K562 (cell line): Measurements from ENCODE around the gene CSNK1D. TPM values are rescaled to one million over a fixed set of nuclear protein-coding genes. Genes with fewer than 3 reads are reported as not detected.
A peak's percentile ranks its signal among the peaks of the same experiment; 100 is the strongest.

Experiments used
- ATAC-seq: fragments of 200-7000 bp; cut with Tn5 transposase; 3 replicates; pipeline ENCODE4 v1.9.1; 2020; ENCODE audit warnings: moderate library complexity
- BruUV-seq: library from RNA; stranded (reverse); fragments of 400-500 nt; replicated peaks from 2 replicates; lab custom pipeline; 2021; lab: Mats Ljungman, UMichigan
- CTCF ChIA-PET: fragments of 300-600 bp; formaldehyde crosslinking; extraction: SDS; loops from one replicate; lab custom pipeline; 2021; ENCODE audit warnings: low intra/inter-chr PET ratio; lab: Yijun Ruan, JAX
- POLR2A ChIA-PET: fragments of 300-600, 350-650 bp; sonication (Branson Sonifier 250); formaldehyde crosslinking; extraction: SDS; loops from one replicate; lab custom pipeline; 2021; ENCODE audit warnings: antibody characterized with exemption, inconsistent platforms; lab: Yijun Ruan, JAX
- DNase-seq, 4 experiments: peaks; one replicate each; pipeline versions ENCODE4 v3.0.0 to v3.0.0-alpha.2; 2011 to 2018; ENCODE audit warnings: low spot score in 3 of 4, mixed read lengths in 3 of 4; ENCODE audit errors: extremely low read depth in 1 of 4
- FAIRE-seq: peaks from 2 replicates; lab custom pipeline; 2011; peaks lifted over from hg19 to GRCh38; lab: Jason Lieb, UNC
- H2AFZ ChIP-seq: 2 replicates; pipeline ENCODE4 v1.6.0; 2011; ENCODE audit warnings: low read depth, low read length, control low read depth, inconsistent platforms
- H3K27ac ChIP-seq: fragments of 200-600 bp; 3 replicates; pipeline ENCODE4 v1.8.0; 2011; ENCODE audit warnings: low read depth, mild to moderate bottlenecking, control low read depth, inconsistent platforms, low read length, moderate library complexity, mixed read lengths; ENCODE audit errors: extremely low read depth
- H3K27me3 ChIP-seq, 2 experiments: fragments of 300-600 bp in 1 of 2; 2 replicates in 1 of 2; 3 replicates in 1 of 2; pipeline versions ENCODE4 v1.6.0 to v1.8.0; 2011; ENCODE audit warnings: inconsistent platforms in 2 of 2, low read length in 2 of 2, mild to moderate bottlenecking in 1 of 2, mixed read lengths in 1 of 2, moderate library complexity in 1 of 2; ENCODE audit not compliant: control insufficient read depth in 2 of 2, insufficient read depth in 2 of 2
- H3K36me3 ChIP-seq: fragments of 300-600 bp; 3 replicates; pipeline ENCODE4 v1.8.0; 2011; ENCODE audit warnings: mild to moderate bottlenecking, low read length, inconsistent platforms; ENCODE audit not compliant: control insufficient read depth, insufficient read depth
- H3K4me1 ChIP-seq, 2 experiments: fragments of 200-600 bp in 1 of 2; replicated peaks in 1 of 2; 2 replicates in 1 of 2; 3 replicates in 1 of 2; pipeline versions ENCODE4 v1.5.1 to v1.8.0; 2011; ENCODE audit warnings: inconsistent platforms in 2 of 2, low read length in 2 of 2, mild to moderate bottlenecking in 1 of 2, mixed read lengths in 1 of 2, moderate library complexity in 1 of 2; ENCODE audit not compliant: control insufficient read depth in 2 of 2, insufficient read depth in 2 of 2
- H3K4me2 ChIP-seq: 2 replicates; pipeline ENCODE4 v1.6.1; 2011; ENCODE audit warnings: low read length, control low read depth, inconsistent platforms, mixed read lengths; ENCODE audit not compliant: insufficient read depth
- H3K4me3 ChIP-seq: fragments of 200-600 bp; sonication (generic), shearing (Covaris generic); 2 replicates; pipeline ENCODE4 v1.5.1; 2016; ENCODE audit warnings: control low read depth, inconsistent platforms
- H3K79me2 ChIP-seq: fragments of 200-600 bp; 3 replicates; pipeline ENCODE4 v1.8.0; 2011; ENCODE audit warnings: low read length, inconsistent platforms; ENCODE audit not compliant: control insufficient read depth, insufficient read depth
- H3K9ac ChIP-seq, 2 experiments: 2 replicates each; pipeline versions ENCODE4 v1.6.0 to v1.6.1; 2011; ENCODE audit warnings: low read depth in 2 of 2, low read length in 2 of 2, control low read depth in 1 of 2, inconsistent platforms in 1 of 2, mild to moderate bottlenecking in 1 of 2, mixed read lengths in 1 of 2; ENCODE audit not compliant: insufficient read depth in 1 of 2
- H3K9me1 ChIP-seq: one replicate; pipeline ENCODE4 v1.6.0; 2011; ENCODE audit warnings: inconsistent platforms, mild to moderate bottlenecking, low read length, moderate library complexity; ENCODE audit not compliant: control insufficient read depth, insufficient read depth
- H3K9me3 ChIP-seq: replicated peaks from 2 replicates; pipeline ENCODE4 v1.5.1; 2011; ENCODE audit warnings: low read depth, low read length, inconsistent platforms; ENCODE audit not compliant: control insufficient read depth, insufficient read depth
- H4K20me1 ChIP-seq: replicated peaks from 2 replicates; pipeline ENCODE4 v1.6.1; 2011; ENCODE audit warnings: low read length, inconsistent platforms, mixed read lengths; ENCODE audit not compliant: control insufficient read depth, insufficient read depth
- ESRRA ChIP-seq: fragments of 450-650 bp; IDR thresholded peaks from 2 replicates; pipeline ENCODE4 v1.6.1; 2014; ENCODE audit warnings: low read depth, mild to moderate bottlenecking, moderate library complexity, borderline replicate concordance
- L3MBTL2 ChIP-seq: fragments of 450-650 bp; IDR thresholded peaks from 2 replicates; pipeline ENCODE4 v1.6.1; 2016; ENCODE audit warnings: mild to moderate bottlenecking, moderate library complexity
- MEIS2 ChIP-seq: fragments of 450-650 bp; IDR thresholded peaks from 2 replicates; pipeline ENCODE4 v1.6.1; 2014; ENCODE audit warnings: mild to moderate bottlenecking; ENCODE audit not compliant: partially characterized antibody
- PCBP1 ChIP-seq: fragments of 200-400 bp; formaldehyde crosslinking; IDR thresholded peaks from 2 replicates; pipeline ENCODE4 v1.6.1; 2018; ENCODE audit warnings: mild to moderate bottlenecking, low read depth, low read length; ENCODE audit not compliant: poor library complexity, severe bottlenecking
- SMC3 ChIP-seq: conservative IDR thresholded peaks from 2 replicates; pipeline ENCODE4 v1.6.1; 2011; ENCODE audit warnings: low read depth, low read length, improper control_type of control experiment; ENCODE audit not compliant: insufficient read depth
- SPI1 ChIP-seq: IDR thresholded peaks from 2 replicates; pipeline ENCODE4 v1.6.1; 2011; ENCODE audit warnings: low read depth, low read length, control low read depth, borderline replicate concordance
- ZFP36 ChIP-seq: fragments of 150-350 bp; IDR thresholded peaks from 2 replicates; pipeline ENCODE4 v1.6.1; 2018; ENCODE audit warnings: low read length, low read depth; ENCODE audit not compliant: partially characterized antibody
- ZNF436 ChIP-seq: fragments of 250-450, 450-650 bp; sonication (Bioruptor Pico); formaldehyde crosslinking; IDR thresholded peaks from 2 replicates; pipeline ENCODE4 v1.7.0; 2020; ENCODE audit warnings: mild to moderate bottlenecking
- ZNF57 ChIP-seq: fragments of 450-650 bp; formaldehyde crosslinking; IDR thresholded peaks from 2 replicates; pipeline ENCODE4 v1.4.0; 2020; ENCODE audit warnings: mild to moderate bottlenecking, moderate library complexity
- WGBS: fragments of 100-300 bp; shearing (Covaris generic); methylation state at CpG from one replicate; pipeline ENCODE4 v1.1.6; 2016; ENCODE audit warnings: low coverage, mixed read lengths; ENCODE audit not compliant: insufficient coverage; ENCODE audit errors: missing lambda C conversion rate; 5-methylcytosine and 5-hydroxymethylcytosine counted together
- in situ Hi-C: fragments of 300-500 bp; cut with MboI; formaldehyde crosslinking; loops from 4 replicates; pipeline ENCODE4 v1.15.0; 2018; ENCODE audit warnings: inconsistent platforms, mixed read lengths
- intact Hi-C: fragments of 100-400 bp; cut with micrococcal nuclease; formaldehyde crosslinking; loops from 2 replicates; pipeline ENCODE4 v1.14.2; 2022
- polyA plus RNA-seq, 8 experiments: library from polyadenylated mRNA; depleted of rRNA in 4 of 8; stranded (reverse) in 5 of 8; unstranded in 3 of 8; fragments of >200 nt; fragmentation: Nextera tagmentation in 2 of 8; fragmentation: Illumina TruSeq in 1 of 8; extraction: Ambion mirVana in 2 of 8; extraction: Trizol in 1 of 8; gene quantifications; 2 replicates each; pipeline versions ENCODE4 v1.2.1 to v1.2.3, GENCODE V29; 2011 to 2014; ENCODE audit warnings: inconsistent platforms in 1 of 8, missing spikeins in 1 of 8
- total RNA-seq, 7 experiments: library from RNA; depleted of rRNA in 6 of 7; stranded (reverse); fragments of >200 nt in 6 of 7; fragmentation: Illumina TruSeq in 2 of 7; extraction: Trizol in 2 of 7; gene quantifications; 2 replicates each; pipeline versions ENCODE4 v1.2.1 to v1.2.3, GENCODE V29; 2011 to 2021; ENCODE audit warnings: low replicate concordance in 1 of 7
- TF ChIP-seq, protein P1 (sequence below), 2 experiments: IDR thresholded peaks; 2 replicates each; pipeline ENCODE4 v1.6.1; 2011; ENCODE audit warnings: borderline replicate concordance in 1 of 2, control low read depth in 1 of 2, low read depth in 1 of 2, low read length in 1 of 2, mild to moderate bottlenecking in 1 of 2, mixed read lengths in 1 of 2, moderate library complexity in 1 of 2; ENCODE audit not compliant: insufficient read depth in 1 of 2, insufficient read length in 1 of 2, poor library complexity in 1 of 2, severe bottlenecking in 1 of 2; ENCODE audit errors: extremely low read depth in 1 of 2
- TF ChIP-seq, protein P2 (sequence below): fragments of 200-800 bp; sonication (Bioruptor generic); IDR thresholded peaks from 2 replicates; pipeline ENCODE4 v1.6.1; 2017; ENCODE audit warnings: missing genetic modification characterization, missing compliant biosample characterization
- TF ChIP-seq, protein P3 (sequence below), 2 experiments: fragments of 450-650 bp; conservative IDR thresholded peaks; 2 replicates each; pipeline ENCODE4 v1.6.1; 2017; ENCODE audit warnings: mild to moderate bottlenecking in 2 of 2, moderate library complexity in 2 of 2

Gene CSNK1D
- total and polyA plus RNA-seq, 9 of the 15 experiments (the other 6 are each of a cell fraction or from before 2014, with no cell fraction given), result 6.5 to 133 (median 41.3) TPM

DNA sequence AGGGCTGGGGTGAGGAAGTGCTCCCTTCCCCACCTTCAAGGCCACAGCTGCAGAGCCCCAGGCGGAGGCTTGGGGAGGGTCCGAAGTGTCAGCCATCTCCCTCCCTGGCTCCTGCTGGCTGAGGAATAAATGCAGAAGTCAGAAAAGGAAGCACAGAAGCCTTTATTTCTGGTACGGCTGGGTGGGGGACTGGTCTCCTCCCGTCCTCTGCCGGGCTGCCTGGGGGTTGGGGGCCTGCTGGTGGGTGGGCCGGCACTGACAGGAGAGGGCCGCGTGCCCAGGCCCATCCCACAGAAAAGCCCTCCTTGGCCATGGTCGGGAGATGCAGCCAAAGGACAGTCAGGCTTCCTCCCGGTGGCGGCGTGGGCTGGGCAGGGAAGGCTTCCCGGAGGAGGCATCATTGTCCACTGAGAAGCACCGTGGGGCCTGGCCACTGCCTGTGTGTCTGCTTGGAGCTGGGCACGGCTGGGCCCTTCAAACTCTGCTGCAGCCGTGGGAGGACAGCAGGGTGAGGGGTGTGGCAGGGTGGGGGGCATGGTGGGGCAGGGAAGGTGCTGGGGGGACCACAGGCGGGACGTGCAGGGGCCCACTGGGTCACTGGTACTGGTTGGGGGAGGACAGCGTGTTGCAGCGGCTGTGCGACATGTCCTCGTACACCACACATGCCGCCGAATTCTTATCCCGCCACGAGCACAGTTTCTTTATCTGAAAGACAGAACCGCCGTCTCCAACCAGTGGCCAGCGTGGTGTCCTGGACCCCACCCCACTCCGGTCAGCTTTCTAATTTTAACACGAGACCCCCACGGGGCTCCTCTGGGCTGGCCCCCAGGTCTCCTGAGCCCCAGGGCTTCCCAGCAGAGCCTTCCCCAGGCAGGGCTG lies 41.5 kb upstream of the CSNK1D start:
- DNase-seq, result peak in 1 of 4 experiments; percentile 24
- H3K4me2 ChIP-seq, result no peak overlapping the region; the same call in 1 of the 2 replicates
- no peaks in the 10 kb centered on the region for H3K36me3 ChIP-seq
- H2AFZ ChIP-seq, result peak overlapping the region; percentile 84
- H3K79me2 ChIP-seq, result no peaks in the 10 kb centered on the region
- ChIA-PET POLR2A (interaction anchor here (0.6 kb wide), 1 partner anchor 12 kb away, joined by 3 read pairs; no protein-coding TSS in a partner anchor), CTCF (no interaction called here)
- H4K20me1 ChIP-seq, result no peaks in the 10 kb centered on the region
- FAIRE-seq, result no peak
- intact Hi-C loops (no loop called here), in situ Hi-C loops (no loop called here)
- H3K9ac ChIP-seq, result peak overlapping the region; percentile 39 to 69; a peak in 2 of 4 replicates
- peaks cover 2 to 75% of the 10 kb centered on the region in 2 experiments; a peak in 4 of 5 replicates for H3K4me1 ChIP-seq
- H3K9me1 ChIP-seq, result no peaks in the 10 kb centered on the region
- peak; percentile 29 for ATAC-seq
- H3K4me3 ChIP-seq, result no peak overlapping the region
- BruUV-seq, result no TSS peak
- no peak for TF ChIP-seq MEIS2
- TF ChIP-seq, protein P1, sequence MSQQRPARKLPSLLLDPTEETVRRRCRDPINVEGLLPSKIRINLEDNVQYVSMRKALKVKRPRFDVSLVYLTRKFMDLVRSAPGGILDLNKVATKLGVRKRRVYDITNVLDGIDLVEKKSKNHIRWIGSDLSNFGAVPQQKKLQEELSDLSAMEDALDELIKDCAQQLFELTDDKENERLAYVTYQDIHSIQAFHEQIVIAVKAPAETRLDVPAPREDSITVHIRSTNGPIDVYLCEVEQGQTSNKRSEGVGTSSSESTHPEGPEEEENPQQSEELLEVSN (IDR thresholded peaks at IDR 0.05; ENCODE audit: borderline replicate concordance in 1 of 2, extremely low read depth in 1 of 2, insufficient read depth in 1 of 2, insufficient read length in 1 of 2, low read depth in 1 of 2, low read length in 1 of 2, poor library complexity in 1 of 2, severe bottlenecking in 1 of 2), result peak; percentile 39 to 53
- no peak for TF ChIP-seq ESRRA
- TF ChIP-seq ZNF57 (CRISPR knock-in tag), result no peak
- no peak for TF ChIP-seq SMC3
- 0 out of 2 replicates have a peak, but pooled peaks have one; percentile 21 for TF ChIP-seq L3MBTL2
- peak; percentile 96 for TF ChIP-seq ZFP36
- TF ChIP-seq, protein P2, sequence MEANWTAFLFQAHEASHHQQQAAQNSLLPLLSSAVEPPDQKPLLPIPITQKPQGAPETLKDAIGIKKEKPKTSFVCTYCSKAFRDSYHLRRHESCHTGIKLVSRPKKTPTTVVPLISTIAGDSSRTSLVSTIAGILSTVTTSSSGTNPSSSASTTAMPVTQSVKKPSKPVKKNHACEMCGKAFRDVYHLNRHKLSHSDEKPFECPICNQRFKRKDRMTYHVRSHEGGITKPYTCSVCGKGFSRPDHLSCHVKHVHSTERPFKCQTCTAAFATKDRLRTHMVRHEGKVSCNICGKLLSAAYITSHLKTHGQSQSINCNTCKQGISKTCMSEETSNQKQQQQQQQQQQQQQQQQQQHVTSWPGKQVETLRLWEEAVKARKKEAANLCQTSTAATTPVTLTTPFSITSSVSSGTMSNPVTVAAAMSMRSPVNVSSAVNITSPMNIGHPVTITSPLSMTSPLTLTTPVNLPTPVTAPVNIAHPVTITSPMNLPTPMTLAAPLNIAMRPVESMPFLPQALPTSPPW, result no peak
- TF ChIP-seq PCBP1, result peak; percentile 20
- TF ChIP-seq, protein P3, sequence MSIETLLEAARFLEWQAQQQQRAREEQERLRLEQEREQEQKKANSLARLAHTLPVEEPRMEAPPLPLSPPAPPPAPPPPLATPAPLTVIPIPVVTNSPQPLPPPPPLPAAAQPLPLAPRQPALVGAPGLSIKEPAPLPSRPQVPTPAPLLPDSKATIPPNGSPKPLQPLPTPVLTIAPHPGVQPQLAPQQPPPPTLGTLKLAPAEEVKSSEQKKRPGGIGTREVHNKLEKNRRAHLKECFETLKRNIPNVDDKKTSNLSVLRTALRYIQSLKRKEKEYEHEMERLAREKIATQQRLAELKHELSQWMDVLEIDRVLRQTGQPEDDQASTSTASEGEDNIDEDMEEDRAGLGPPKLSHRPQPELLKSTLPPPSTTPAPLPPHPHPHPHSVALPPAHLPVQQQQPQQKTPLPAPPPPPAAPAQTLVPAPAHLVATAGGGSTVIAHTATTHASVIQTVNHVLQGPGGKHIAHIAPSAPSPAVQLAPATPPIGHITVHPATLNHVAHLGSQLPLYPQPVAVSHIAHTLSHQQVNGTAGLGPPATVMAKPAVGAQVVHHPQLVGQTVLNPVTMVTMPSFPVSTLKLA (conservative IDR thresholded peaks at IDR 0.05), result no peak
- TF ChIP-seq ZNF436, result peak; percentile 26; the same call in 1 of the 2 replicates
- peak; percentile 36; the same call in 1 of the 2 replicates for TF ChIP-seq SPI1
- 40% methylated on average over 25 of the region's 32 CpGs for WGBS
- H3K9me3 ChIP-seq, result peaks cover 10% of the 10 kb centered on the region
- H3K27me3 ChIP-seq, result no peaks in the 10 kb centered on the region
- H3K27ac ChIP-seq, result no peak overlapping the region
